ENCODE data around the gene MMADHC. TPM values are rescaled to one million over a fixed set of nuclear protein-coding genes. Genes with fewer than 3 reads are reported as not detected.

Gene MMADHC
- total RNA-seq, 1 donor from 2014 or later: 184 TPM

DNA sequence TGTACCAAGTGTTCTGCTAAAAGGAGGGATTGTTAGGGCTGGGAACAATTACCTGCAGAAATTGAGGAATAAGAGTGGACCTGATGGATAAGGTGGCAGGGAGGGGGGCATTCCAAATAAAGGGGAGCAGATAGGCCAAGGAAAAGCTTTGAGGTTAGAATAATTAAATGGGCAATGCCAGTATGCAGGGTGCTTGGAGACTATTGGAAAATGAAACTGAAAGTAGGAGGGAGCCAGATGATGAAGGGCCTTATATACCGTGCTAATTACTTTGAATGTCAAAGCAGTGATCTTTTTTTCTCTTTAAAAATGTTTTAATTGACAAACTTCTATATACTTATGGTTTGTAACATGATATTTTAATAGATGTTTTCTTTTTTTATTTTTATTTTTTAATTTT, 42.9 kb downstream of the MMADHC start:
- DNase-seq: no peak

GRCh38 chr2:149543845-149544244, 43.7 kb downstream of the MMADHC start:
- DNase-seq: no peak

- DNase-seq: no peak
Observed at GRCh38 chr2:149540138-149540537, 47.4 kb downstream of the MMADHC start.

DNA sequence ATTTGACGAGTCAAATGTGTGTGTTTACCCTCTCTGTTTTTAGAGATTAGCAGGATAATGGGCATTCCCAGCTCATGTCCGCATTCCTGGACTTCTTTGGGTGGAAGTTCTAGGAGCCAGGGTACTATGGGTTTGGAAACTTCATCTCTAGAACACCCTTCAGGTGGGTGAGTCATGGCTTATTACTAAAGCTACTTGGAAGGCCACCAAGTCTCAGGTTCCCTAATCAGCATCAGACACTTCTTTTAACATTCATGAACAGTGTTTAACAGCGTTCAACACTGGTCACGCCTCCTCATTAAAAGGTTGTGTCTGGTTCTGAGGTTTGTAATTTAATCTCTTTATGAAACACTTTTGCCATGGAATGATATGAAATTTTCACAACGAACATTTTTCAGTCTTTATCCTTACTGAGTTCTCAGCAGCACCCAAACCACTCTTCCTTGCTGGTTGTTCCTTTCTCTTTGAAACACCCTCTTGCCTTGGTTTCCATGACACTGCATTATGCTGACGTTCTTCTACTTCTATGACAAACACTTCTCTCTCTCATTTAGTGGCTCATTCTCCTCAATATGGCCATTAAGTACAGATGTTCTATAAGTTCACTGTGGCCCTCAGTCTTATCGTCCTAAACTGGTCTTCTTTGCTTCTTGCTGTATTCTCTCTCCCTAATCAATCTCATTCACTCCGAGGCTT, 49.3 kb downstream of the MMADHC start:
- no peak for DNase-seq

GRCh38 chr2:149537092-149537726, 50.4 kb downstream of the MMADHC start:
- no peak for DNase-seq

GRCh38 chr2:149536649-149537048, 50.9 kb downstream of the MMADHC start:
- no peak for DNase-seq

- no peak for DNase-seq
Observed at GRCh38 chr2:149534674-149535073, 52.9 kb downstream of the MMADHC start.

GRCh38 chr2:149528983-149529382, 58.6 kb downstream of the MMADHC start:
- no peak for DNase-seq

DNA sequence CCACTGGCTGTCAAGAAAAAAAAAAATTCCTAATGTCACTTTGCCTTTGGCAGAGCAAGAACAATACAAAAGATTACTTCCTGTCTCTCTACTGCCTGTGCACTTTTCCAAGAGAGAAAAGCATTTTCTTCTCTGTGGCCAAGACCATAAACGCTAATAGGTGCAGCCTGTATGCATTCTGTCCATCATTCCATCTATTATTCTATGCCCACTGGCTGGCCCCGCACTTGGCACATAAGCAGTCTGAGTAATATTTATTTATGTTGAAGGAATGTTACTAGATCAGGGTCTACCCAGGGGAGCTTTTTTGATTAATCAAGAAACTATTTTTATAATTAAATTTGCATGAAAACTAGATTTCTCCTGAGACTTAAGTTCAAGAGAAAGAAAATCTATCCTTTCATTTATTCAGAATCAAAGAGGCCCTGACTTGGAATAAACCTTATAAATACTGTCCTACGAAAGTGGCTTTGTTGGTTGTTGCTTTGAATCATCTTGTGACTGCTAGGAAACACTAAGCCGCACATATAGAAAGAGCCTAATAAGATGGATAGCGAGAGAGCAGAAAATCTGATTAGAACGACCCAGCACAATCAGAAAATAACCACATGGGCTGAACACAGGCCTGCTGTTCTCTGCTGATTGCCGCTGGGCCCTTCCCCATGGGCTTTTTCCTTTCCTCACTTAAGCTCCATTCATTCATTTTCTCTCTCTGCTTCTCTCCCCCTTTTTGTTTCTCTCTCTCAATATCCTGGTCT, 59.4 kb downstream of the MMADHC start:
- DNase-seq: no peak

- DNase-seq: no peak
Observed at GRCh38 chr2:149526689-149527088, 60.9 kb downstream of the MMADHC start.

DNA sequence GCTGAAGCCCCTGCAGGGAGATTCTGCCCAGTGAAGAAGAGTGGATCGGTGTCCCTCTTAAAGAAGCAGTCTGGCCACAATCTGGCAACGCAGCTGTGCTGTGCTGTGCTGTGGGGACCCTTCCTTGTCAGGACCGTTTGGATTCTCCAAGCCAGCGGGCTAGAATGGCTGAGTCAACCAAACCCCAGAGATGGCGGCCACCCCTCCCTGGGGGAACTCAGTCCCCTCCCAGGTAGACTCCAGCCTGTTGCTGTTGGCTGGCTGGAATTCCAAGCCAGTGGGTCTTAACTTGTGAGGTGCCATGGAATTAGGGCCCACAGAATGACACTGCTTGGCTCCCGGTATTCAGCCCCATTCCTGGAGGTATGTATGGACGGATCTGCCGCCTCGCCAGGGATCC, 62.3 kb downstream of the MMADHC start:
- DNase-seq: no peak

Measured in dermis blood vessel endothelial cell (primary cell).